ENCODE measurements around the gene ALDOC.
A peak's percentile ranks its signal among the peaks of the same experiment; 100 is the strongest.
"Not testable (repeated sequence)": the region's sequence is repeated elsewhere in the genome, so short reads cannot be mapped to it uniquely, and the experiment has no call there.

ALDOC gene

GRCh38 chr17:28576758-28577465 lies at the start of gene ALDOC:
TSS of gene ALDOC (minus strand) at chr17:28576895. CDS start at chr17:28575532, 1,363 bp downstream.
- peak; percentile 88 for DNase-seq

DNA sequence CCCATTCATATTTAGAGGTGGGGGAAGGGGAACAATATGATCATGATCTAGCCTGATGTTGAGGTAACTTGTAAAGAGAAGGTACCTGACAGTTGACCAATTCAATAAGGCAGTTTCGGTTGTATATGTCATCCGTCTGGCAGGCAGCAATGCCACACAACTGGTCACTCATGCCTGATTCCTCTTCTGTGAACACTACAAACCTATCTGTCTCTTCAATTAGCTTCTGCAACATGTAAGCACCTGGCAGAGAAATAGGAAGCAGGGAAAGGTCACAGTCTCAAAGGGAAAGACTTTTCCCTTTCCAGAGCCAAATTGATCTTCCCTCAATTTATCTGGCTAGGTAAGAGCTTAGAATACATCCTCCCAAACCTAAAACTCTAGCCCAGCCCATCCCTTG lies 47.5 kb upstream of the ALDOC start:
- no peak for DNase-seq

DNA sequence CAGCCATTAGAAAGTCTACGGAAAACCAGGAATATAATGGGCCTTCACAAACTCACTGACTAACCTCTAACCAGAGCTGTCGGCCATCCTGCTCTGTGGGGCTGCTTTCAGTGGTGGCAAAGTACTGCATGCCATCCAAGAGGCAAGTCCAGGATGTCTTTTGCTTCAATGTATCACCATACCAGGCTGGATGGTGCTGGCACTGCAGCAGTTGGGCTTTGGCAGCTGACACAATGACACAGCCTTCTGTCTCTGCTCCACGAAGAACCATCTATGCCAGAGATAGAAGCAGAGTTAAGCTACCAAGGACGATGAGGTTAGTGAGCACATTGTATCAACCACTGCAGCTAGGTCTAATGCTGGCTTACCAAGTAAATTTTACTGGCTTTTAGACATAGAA lies 47.0 kb upstream of the ALDOC start:
- no peak for DNase-seq

DNA sequence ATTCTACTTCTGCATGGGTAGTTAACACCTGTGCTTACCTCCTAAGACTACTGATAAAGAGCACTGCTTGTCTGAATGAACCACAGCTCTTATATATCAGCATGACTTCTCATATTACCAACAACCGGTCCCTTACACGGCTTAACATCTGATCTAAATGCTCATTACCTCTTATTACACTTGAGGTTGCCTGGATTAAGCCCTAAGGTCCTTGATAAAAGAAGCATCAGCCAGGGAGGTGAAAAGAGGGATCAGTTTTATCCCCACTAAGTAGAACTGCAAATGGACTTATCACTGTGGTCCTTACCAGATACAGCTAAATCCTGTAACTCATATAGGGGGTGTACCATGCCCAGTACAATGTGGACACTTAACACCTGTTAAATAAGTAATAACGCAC lies 45.5 kb upstream of the ALDOC start:
- no peak for DNase-seq

DNA sequence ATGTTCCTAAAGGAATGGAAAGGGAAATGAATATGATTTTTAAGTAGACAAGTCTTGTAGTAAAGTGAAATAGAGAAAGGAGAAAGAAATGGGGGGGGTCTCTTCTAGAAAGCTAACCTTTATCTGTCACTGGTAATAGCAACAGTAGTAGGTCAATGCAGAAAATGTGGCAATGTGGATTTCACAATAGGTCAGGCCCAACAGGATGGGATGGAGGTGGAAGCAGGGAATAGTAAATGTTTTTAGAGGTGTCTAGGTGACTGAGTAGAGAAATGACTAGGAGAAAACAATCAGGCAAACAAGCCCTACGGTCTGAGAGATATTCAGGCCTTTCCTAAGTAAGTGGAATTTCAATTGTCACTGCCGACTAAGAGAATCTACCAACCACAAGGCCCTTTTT lies 43.3 kb upstream of the ALDOC start:
- no peak for DNase-seq

GRCh38 chr17:28618464-28618863 lies 41.8 kb upstream of the ALDOC start:
- no peak for DNase-seq

DNA sequence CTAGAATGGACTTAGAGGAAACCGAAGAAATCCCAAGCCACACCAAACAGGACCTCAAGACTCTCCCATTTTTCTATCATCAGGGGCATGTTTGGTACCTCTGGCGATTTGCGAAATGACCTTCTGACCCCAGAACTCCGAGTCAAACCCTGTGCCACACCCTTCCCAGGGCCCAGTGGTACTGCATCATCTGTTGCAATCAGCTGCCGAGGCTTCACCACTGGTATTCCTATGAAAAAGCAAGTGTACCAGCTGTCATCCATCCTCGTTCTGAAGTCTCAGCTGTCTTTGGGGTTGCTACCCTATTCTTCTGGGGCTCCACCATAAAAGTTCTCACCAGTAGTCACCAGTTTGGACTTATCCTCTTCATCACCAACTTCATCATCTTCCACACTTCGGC lies 39.6 kb upstream of the ALDOC start:
- no peak for DNase-seq

GRCh38 chr17:28615260-28615940 lies 38.7 kb upstream of the ALDOC start:
- no peak for DNase-seq

DNA sequence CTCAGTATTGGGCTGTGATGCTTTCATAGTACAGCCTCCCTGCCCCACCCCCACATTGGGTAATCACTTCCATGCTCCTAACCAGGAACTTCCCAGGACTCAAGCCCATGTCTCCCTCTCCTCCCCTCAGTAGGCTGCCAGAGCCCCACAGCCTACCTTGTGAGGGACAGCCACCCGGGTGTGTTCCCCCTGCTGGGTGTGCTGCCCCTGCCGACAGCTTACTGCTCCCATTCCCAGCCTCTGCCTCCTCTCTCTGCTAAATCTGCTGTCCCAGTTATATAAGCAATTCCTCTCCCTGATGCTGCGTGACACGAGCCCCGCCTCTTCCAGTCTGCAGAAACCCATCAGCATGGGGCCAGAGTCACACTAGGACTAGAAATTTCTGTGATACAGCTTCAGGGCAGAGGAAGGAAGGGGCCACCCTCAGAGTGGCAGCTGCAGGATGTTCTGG lies 37.3 kb upstream of the ALDOC start, which contains the start of gene RSKR:
RSKR (minus strand) TSS at position 255 of the 451 bp plus-strand sequence; CDS start at position 231, 24 bp downstream.
- DNase-seq, result no peak

DNA sequence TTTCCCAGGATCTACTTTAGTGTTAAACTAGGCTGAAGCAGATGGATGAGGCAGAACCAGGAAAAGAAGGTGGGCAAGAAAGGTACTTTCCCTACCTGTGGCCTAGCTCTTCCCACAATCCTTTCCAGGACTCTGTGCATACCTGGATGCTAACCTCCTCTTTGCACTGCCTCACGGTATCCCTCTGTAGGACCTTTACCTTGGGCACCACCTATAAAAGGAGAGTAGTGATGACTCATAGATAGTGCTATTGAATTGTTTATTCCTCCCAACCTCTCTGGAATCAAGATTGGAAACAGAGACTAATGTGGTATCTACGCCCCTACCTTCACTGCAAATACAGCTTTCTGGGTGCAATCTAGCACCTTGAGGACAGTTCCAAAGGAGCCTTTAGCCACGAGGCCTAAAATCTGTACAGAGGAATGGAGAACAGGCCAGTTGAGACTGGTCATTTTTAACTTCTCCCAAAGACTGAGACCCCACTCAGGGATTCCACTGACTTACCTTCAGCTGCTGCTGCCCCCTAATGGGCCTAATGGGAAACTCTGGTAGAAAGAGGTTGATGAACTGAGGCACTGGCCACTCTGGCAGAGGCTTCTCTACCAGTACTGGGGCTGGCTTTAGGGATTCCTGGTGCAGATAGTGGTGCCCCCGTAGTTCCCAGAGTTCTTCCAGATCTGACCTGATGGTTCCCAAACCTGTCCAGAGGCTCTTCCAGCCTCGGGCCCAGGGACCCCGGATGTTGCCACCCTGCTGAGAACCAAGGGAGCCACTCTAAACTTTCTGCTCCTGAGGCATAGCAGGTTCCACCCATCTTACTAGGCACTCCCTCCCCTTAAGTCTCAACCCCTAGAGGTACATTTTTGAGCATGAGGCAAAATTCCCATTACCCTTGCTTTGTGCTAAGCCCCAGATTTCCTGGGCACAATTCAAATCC lies 36.5 kb upstream of the ALDOC start:
- no peak for DNase-seq

DNA sequence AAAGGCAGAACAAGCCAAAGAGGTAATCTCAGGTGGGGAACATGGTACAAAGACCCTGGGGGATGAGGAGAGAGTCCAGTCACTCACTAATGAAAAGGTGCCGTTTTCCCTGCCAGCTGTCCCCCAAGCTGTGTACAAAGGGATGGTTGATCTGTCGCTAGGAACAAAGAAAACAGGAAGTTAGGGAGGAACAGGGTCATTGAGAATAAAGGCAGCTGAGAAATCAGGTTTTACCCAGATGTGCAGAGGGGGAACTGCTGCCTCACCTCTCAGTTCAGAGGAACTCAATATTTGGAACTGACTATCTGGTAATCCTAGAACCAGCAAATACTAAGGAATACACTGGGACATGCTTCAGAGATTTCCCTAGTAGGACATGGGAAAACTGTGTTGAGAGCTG lies 35.8 kb upstream of the ALDOC start:
- DNase-seq, result no peak

GRCh38 chr17:28610376-28610775 lies 33.7 kb upstream of the ALDOC start:
- no peak for DNase-seq

DNA sequence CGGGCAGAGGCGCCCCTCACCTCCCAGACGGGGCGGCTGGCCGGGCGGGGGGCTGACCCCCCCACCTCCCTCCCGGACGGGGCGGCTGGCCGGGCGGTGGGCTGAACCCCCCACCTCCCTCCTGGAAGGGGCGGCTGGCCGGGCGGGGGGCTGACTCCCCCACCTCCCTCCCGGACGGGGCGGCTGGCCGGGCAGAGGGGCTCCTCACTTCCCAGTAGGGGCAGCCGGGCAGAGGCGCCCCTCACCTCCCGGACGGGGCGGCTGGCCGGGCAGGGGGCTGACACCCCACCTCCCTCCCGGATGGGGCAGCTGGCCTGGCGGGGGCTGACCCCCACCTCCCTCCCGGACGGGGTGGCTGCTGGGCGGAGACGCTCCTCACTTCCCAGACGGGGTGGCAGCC lies 27.3 kb upstream of the ALDOC start:
- not testable (repeated sequence) for DNase-seq

- DNase-seq, result peak; percentile 62
These were observed 22.9 kb upstream of the ALDOC start for GRCh38 chr17:28599311-28600184.

DNA sequence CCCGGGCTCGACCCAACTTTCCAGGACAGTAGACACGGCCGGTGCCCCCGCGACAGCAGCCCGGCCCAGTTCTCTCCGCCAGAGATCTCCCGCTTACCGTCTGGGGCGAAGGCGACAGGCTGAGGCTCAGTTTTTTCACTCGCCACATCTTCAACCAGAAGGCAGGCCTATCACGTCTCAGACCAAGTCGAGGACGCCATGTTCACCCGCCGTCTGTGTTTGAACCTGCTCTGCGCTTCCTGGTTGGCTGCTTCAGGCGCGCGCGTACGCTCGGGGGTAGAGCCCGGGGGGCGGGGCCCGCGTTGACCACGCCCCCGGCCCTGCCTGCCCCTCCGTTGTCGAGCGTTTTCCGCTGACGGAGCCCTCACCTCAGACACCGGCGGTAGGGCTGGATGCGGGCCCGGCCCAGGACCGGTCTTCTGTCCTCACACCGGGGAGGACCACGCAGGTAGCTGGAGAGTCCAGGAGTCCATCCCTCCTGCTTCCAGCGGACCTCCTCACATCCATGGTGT lies 22.2 kb upstream of the ALDOC start, which contains the start of gene SPAG5:
SPAG5 (minus strand) TSS at position 227 of the 512 bp plus-strand sequence; CDS start at position 148, 79 bp downstream.
- DNase-seq, result peak; percentile 92

DNA sequence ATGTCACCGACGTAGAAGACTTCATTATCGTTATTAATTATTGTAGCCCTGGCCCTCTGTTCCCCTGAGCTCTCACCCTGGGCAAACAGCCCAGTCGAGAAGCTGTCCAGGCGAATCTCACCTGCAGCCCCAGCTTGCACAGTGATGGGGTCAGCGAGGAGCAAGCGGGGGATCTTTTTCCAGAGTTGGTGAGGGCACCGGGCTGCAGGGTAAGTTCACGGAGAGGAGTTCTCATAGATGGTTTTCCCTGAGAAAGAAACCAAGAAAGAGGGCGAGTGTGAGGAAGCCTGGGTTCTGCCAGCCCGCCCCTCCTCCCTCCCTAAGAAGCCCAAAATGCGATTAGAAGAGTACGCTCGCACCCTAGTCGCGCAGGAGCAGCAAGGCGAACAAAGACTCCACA lies 21.7 kb upstream of the ALDOC start:
- DNase-seq, result no peak

DNA sequence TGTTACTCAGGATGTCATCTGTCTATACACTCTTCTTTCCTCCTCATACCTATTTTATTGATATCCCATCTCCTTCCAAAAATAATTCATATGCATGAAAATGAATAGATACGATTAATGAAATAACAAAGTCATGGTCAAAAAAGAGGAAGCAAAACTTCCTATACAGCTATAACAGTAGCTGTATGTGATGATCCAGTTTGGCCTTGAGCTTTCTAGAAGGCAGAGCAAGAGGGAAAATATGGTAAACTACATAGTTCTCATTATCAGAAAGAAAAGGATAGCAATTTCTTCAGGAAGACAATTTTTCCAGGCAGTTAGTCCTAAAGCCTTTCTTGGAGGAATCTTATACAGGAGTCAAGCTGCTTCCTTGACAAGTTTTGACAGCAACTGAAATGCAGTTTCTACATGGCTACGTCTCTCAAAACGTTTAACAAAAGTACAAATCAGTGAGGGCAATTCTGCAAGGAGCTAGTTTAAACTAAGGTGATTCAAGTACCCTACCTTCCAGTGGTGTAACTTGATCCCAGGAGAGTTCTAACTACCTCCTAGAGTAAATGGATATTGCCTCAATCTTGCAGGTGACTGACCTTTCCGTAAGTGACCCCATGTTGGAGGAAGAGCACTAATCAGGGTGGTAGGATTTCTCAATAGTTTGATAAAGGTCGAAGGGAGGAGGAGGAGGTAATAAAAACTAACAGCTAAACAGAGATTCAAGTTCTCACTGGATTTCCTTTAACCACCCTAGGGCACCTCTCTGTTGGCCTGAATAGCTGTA lies 21.1 kb upstream of the ALDOC start:
- no peak for DNase-seq

- DNase-seq, result no peak
These were observed 15.6 kb upstream of the ALDOC start for GRCh38 chr17:28592260-28592659.

GRCh38 chr17:28585851-28586250 lies 9.2 kb upstream of the ALDOC start:
- no peak for DNase-seq

- no peak for DNase-seq
These were observed 7.7 kb upstream of the ALDOC start for GRCh38 chr17:28584434-28584833.

GRCh38 chr17:28582513-28582912 lies 5.8 kb upstream of the ALDOC start:
- DNase-seq, result no peak
